Gastroesophageal sphincter (tissue), 2 donors: ENCODE data around the gene CENPU.

Source experiments
- POLR2A ChIP-seq, 2 donors: fragments of 450-650 bp; IDR thresholded peaks; one replicate each; pipeline ENCODE4 v1.6.1; 2017; ENCODE audit warnings: antibody characterized with exemption in 2 of 2, mild to moderate bottlenecking in 2 of 2, moderate library complexity in 1 of 2
- POLR2AphosphoS5 ChIP-seq: sonication (generic); formaldehyde crosslinking; IDR thresholded peaks from one replicate; pipeline ENCODE4 v1.6.1; 2017; ENCODE audit warnings: antibody characterized with exemption

- TF ChIP-seq POLR2AphosphoS5 (no peak), POLR2A (IDR thresholded peaks at IDR 0.05) (no peak)
Observed at GRCh38 chr4:184763150-184763780, 29.4 kb upstream of the CENPU start.
